Body of pancreas (tissue), 4 donors: ENCODE results near the gene CRY1. TPM values are rescaled to one million over a fixed set of nuclear protein-coding genes. Genes with fewer than 3 reads are reported as not detected.

Experiments used
- ATAC-seq: fragments of 150-250 bp; one replicate; pipeline ENCODE4 v1.9.1; 2016
- DNase-seq, 4 donors: peaks; one replicate each; pipeline ENCODE4 v3.0.0-alpha.2; 2019
- H3K27ac ChIP-seq, 4 donors: fragments of 200-600 bp; sonication (generic); 1 replicate in 3 of 4; 2 replicates in 1 of 4; pipeline versions ENCODE4 v1.5.1 to v1.6.1; 2016 to 2019; ENCODE audit warnings: mild to moderate bottlenecking in 1 of 4, mixed read lengths in 1 of 4, moderate library complexity in 1 of 4
- H3K27me3 ChIP-seq, 2 donors: fragments of 200-600 bp; sonication (generic); one replicate each; pipeline ENCODE4 v1.6.0; 2016; ENCODE audit warnings: mild to moderate bottlenecking in 1 of 2
- H3K36me3 ChIP-seq, 2 donors: fragments of 200-600 bp; sonication (generic); replicated peaks in 1 of 2; 2 replicates each; pipeline ENCODE4 v1.5.1; 2016; ENCODE audit warnings: low read depth in 2 of 2; ENCODE audit not compliant: insufficient read depth in 1 of 2
- H3K4me1 ChIP-seq: fragments of 200-600 bp; sonication (generic); one replicate; pipeline ENCODE4 v1.6.0; 2016
- H3K4me3 ChIP-seq, 2 donors: fragments of 200-600 bp; sonication (generic); 1 replicate in 1 of 2; 2 replicates in 1 of 2; pipeline ENCODE4 v1.5.1; 2016 to 2019
- H3K9me3 ChIP-seq, 3 donors: fragments of 200-600 bp; sonication (generic); 1 replicate in 2 of 3; 2 replicates in 1 of 3; pipeline ENCODE4 v1.5.1; 2016
- CTCF ChIP-seq, 7 experiments: fragments of 450-650 bp in 4 of 7; fragments of 200-600 bp in 3 of 7; sonication (generic) in 3 of 7; IDR thresholded peaks; one replicate each; pipeline ENCODE4 v1.5.1; 2016 to 2019; ENCODE audit warnings: antibody characterized with exemption in 7 of 7
- POLR2A ChIP-seq, 3 donors: fragments of 450-650 bp; IDR thresholded peaks; one replicate each; pipeline ENCODE4 v1.6.1; 2016; ENCODE audit warnings: antibody characterized with exemption in 3 of 3, mild to moderate bottlenecking in 2 of 3
- WGBS, 2 donors: methylation state at CpG; one replicate each; pipeline ENCODE4 v1.1.5; 2017; 5-methylcytosine and 5-hydroxymethylcytosine counted together
- intact Hi-C: fragments of 100-400 bp; cut with DNase I; formaldehyde crosslinking; loops from one replicate; pipeline ENCODE4 v1.15.1; 2023
- total RNA-seq, 2 donors: library from RNA; depleted of rRNA; stranded (reverse); fragments of >200 nt; gene quantifications; one replicate each; pipeline ENCODE4 v1.1.0, GENCODE V29; 2016

Gene CRY1
- total RNA-seq, 2 donors from 2014 or later = 12.5 to 15.6 TPM

GRCh38 chr12:106975098-106975497, 118.3 kb downstream of the CRY1 start:
- no peak overlapping the region for H3K4me3 ChIP-seq
- H3K4me1 ChIP-seq = peaks cover 80% of the 10 kb centered on the region

GRCh38 chr12:106974511-106974910, 118.8 kb downstream of the CRY1 start:
- 35 to 36% methylated on average over 3 of the region's 3 CpGs for WGBS, 2 donors
- peaks cover 0 to 3% of the 10 kb centered on the region in 2 donors for H3K36me3 ChIP-seq
- intact Hi-C loops = no loop called here
- H3K4me3 ChIP-seq = no peak overlapping the region
- TF ChIP-seq POLR2A (IDR thresholded peaks at IDR 0.05) (no peak), CTCF (IDR thresholded peaks at IDR 0.05) (no peak)
- no peaks in the 10 kb centered on the region for H3K27me3 ChIP-seq
- peak; percentile 51 for ATAC-seq
- DNase-seq = peak in 3 of 4 donors; percentile 30 to 52 (median 38)
- H3K9me3 ChIP-seq = no peaks in the 10 kb centered on the region
- H3K4me1 ChIP-seq = peaks cover 80% of the 10 kb centered on the region
- H3K27ac ChIP-seq = peak overlapping the region; percentile 38 to 88 (median 74)

More at GRCh38 chr12:106975098-106975497, 118.3 kb downstream of the CRY1 start:
- intact Hi-C loops = no loop called here
- H3K27me3 ChIP-seq = no peaks in the 10 kb centered on the region
- 81 to 92% methylated on average over 8 of the region's 8 CpGs for WGBS, 2 donors
- peak overlapping the region; percentile 38 to 88 (median 74) for H3K27ac ChIP-seq
- DNase-seq (no peak), ATAC-seq (no peak)
- H3K9me3 ChIP-seq = no peaks in the 10 kb centered on the region
- TF ChIP-seq CTCF (IDR thresholded peaks at IDR 0.05) (no peak), POLR2A (IDR thresholded peaks at IDR 0.05) (no peak)
- peaks cover 0 to 3% of the 10 kb centered on the region in 2 donors for H3K36me3 ChIP-seq

- peak overlapping the region in 2 of 4 donors; percentile 28 to 88 for H3K27ac ChIP-seq
- intact Hi-C loops = no loop called here
- H3K9me3 ChIP-seq = no peaks in the 10 kb centered on the region
- peaks cover 74% of the 10 kb centered on the region for H3K4me1 ChIP-seq
- no peaks in the 10 kb centered on the region for H3K27me3 ChIP-seq
- no peak for DNase-seq
- no peak overlapping the region for H3K4me3 ChIP-seq
- no peak for TF ChIP-seq POLR2A (IDR thresholded peaks at IDR 0.05)
- no peak for TF ChIP-seq CTCF (IDR thresholded peaks at IDR 0.05)
- ATAC-seq = no peak
- H3K36me3 ChIP-seq = peaks cover 0 to 3% of the 10 kb centered on the region in 2 donors
Measured at GRCh38 chr12:106973545-106973944, 119.8 kb downstream of the CRY1 start.

GRCh38 chr12:106971065-106971464, 122.3 kb downstream of the CRY1 start:
- Histone ChIP-seq H3K27me3 (no peaks in the 10 kb centered on the region), H3K4me3 (no peak overlapping the region), H3K27ac (peak overlapping the region in 1 of 4 donors; percentile 31), H3K36me3 (peaks cover 0 to 10% of the 10 kb centered on the region in 2 donors), H3K4me1 (peaks cover 52% of the 10 kb centered on the region), H3K9me3 (no peaks in the 10 kb centered on the region)
- ATAC-seq = no peak
- WGBS, 2 donors = 95% methylated on average over 2 of the region's 2 CpGs
- no peak for DNase-seq
- TF ChIP-seq CTCF (IDR thresholded peaks at IDR 0.05) = no peak
- TF ChIP-seq POLR2A (IDR thresholded peaks at IDR 0.05) = no peak
- intact Hi-C loops = no loop called here

- Histone ChIP-seq H3K27me3 (no peaks in the 10 kb centered on the region), H3K4me3 (no peak overlapping the region), H3K27ac (no peak overlapping the region), H3K4me1 (peaks cover 31% of the 10 kb centered on the region), H3K9me3 (no peaks in the 10 kb centered on the region), H3K36me3 (peaks cover 3 to 7% of the 10 kb centered on the region in 2 donors)
- 71 to 87% methylated on average over 2 of the region's 2 CpGs for WGBS, 2 donors
- DNase-seq = no peak
- no peak for TF ChIP-seq CTCF (IDR thresholded peaks at IDR 0.05)
- no peak for TF ChIP-seq POLR2A (IDR thresholded peaks at IDR 0.05)
- intact Hi-C loops = no loop called here
- ATAC-seq = no peak
Measured at GRCh38 chr12:106964526-106964925, 128.8 kb downstream of the CRY1 start.
